GM23338 (cell line): ENCODE measurements around the gene TYRO3. TPM values are rescaled to one million over a fixed set of nuclear protein-coding genes. Genes with fewer than 3 reads are reported as not detected.

Experiments used
- ATAC-seq: fragments of 200-7000 bp; cut with Tn5 transposase; 3 replicates; pipeline ENCODE4 v1.9.1; 2020
- DNase-seq: peaks from one replicate; pipeline ENCODE4 v3.0.0-alpha.2; 2015; ENCODE audit warnings: low spot score
- H2AFZ ChIP-seq: fragments of 200-600 bp; sonication (generic); 2 replicates; pipeline ENCODE4 v1.8.0; 2016; ENCODE audit warnings: antibody characterized with exemption, mild to moderate bottlenecking, moderate library complexity
- H3F3A ChIP-seq: fragments of 200-600 bp; sonication (generic); replicated peaks from 2 replicates; pipeline ENCODE4 v1.8.0; 2017; ENCODE audit warnings: antibody characterized with exemption, mixed run types, low read depth
- H3K27ac ChIP-seq: fragments of 200-600 bp; sonication (generic); 2 replicates; pipeline ENCODE4 v1.6.1; 2016; ENCODE audit warnings: low read depth
- H3K27me3 ChIP-seq: fragments of 200-600 bp; sonication (generic); 2 replicates; pipeline ENCODE4 v1.8.0; 2016; ENCODE audit warnings: mild to moderate bottlenecking, mixed run types, moderate library complexity; ENCODE audit not compliant: insufficient read depth
- H3K36me3 ChIP-seq: fragments of 200-600 bp; sonication (generic); 2 replicates; pipeline ENCODE4 v1.8.0; 2016; ENCODE audit warnings: mild to moderate bottlenecking; ENCODE audit not compliant: insufficient read depth
- H3K4me1 ChIP-seq: fragments of 200-600 bp; sonication (generic); 2 replicates; pipeline ENCODE4 v1.8.0; 2016; ENCODE audit warnings: mild to moderate bottlenecking, moderate library complexity; ENCODE audit not compliant: insufficient read depth
- H3K4me2 ChIP-seq: fragments of 200-600 bp; sonication (generic); 2 replicates; pipeline ENCODE4 v1.7.1; 2017; ENCODE audit warnings: mixed run types
- H3K4me3 ChIP-seq: fragments of 200-600 bp; sonication (generic); 2 replicates; pipeline ENCODE4 v1.6.1; 2016; ENCODE audit warnings: mixed run types
- H3K79me2 ChIP-seq: fragments of 200-600 bp; sonication (generic); replicated peaks from 2 replicates; pipeline ENCODE4 v1.8.0; 2017; ENCODE audit warnings: mild to moderate bottlenecking; ENCODE audit not compliant: insufficient read depth
- H3K9me2 ChIP-seq: fragments of 200-600 bp; sonication (generic); 2 replicates; pipeline ENCODE4 v1.8.0; 2017; ENCODE audit not compliant: insufficient read depth
- H4K20me1 ChIP-seq: fragments of 200-600 bp; sonication (generic); replicated peaks from 2 replicates; pipeline ENCODE4 v1.8.0; 2017; ENCODE audit warnings: mild to moderate bottlenecking; ENCODE audit not compliant: insufficient read depth
- H3K27ac Mint-ChIP-seq: 2 replicates; pipeline ENCODE4 v1.8.0; 2020; ENCODE audit warnings: inconsistent platforms, mild to moderate bottlenecking, moderate library complexity, mixed read lengths
- H3K27me3 Mint-ChIP-seq: 3 replicates; pipeline ENCODE4 v1.8.0; 2022; ENCODE audit warnings: low read depth, mild to moderate bottlenecking, moderate library complexity, mixed read lengths, inconsistent platforms; ENCODE audit not compliant: insufficient read depth, poor library complexity
- H3K36me3 Mint-ChIP-seq: 3 replicates; pipeline ENCODE4 v1.8.0; 2021; ENCODE audit warnings: low read depth, mild to moderate bottlenecking, inconsistent platforms, moderate library complexity, mixed read lengths
- H3K4me1 Mint-ChIP-seq: 3 replicates; pipeline ENCODE4 v1.8.0; 2020; ENCODE audit warnings: mild to moderate bottlenecking, inconsistent platforms, mixed read lengths
- H3K4me3 Mint-ChIP-seq: 3 replicates; pipeline ENCODE4 v1.8.0; 2021; ENCODE audit warnings: moderate library complexity, mild to moderate bottlenecking, inconsistent platforms, mixed read lengths
- H3K9me3 Mint-ChIP-seq: 3 replicates; pipeline ENCODE4 v1.8.0; 2020; ENCODE audit warnings: moderate library complexity, mild to moderate bottlenecking, inconsistent platforms, mixed read lengths
- CTCF ChIP-seq, 2 experiments: fragments of 200-600 bp in 1 of 2; sonication (generic) in 1 of 2; conservative IDR thresholded peaks; 2 replicates each; pipeline versions ENCODE4 v1.5.1 to v1.6.1; 2016 to 2017; ENCODE audit warnings: antibody characterized with exemption in 2 of 2, low read depth in 2 of 2, mild to moderate bottlenecking in 2 of 2, moderate library complexity in 1 of 2
- ETS1 ChIP-seq: IDR thresholded peaks from 2 replicates; pipeline ENCODE4 v1.6.1; 2016; ENCODE audit warnings: antibody characterized with exemption
- EZH2 ChIP-seq: fragments of 200-600 bp; sonication (generic); IDR thresholded peaks from one replicate; pipeline ENCODE4 v1.8.0; 2017; ENCODE audit warnings: antibody characterized with exemption, mild to moderate bottlenecking, low read depth; ENCODE audit not compliant: unreplicated experiment
- EZH2phosphoT487 ChIP-seq: fragments of 200-600 bp; sonication (generic); IDR thresholded peaks from one replicate; pipeline ENCODE4 v1.8.1; 2018; ENCODE audit warnings: antibody characterized with exemption; ENCODE audit not compliant: unreplicated experiment
- JUNB ChIP-seq: IDR thresholded peaks from one replicate; pipeline ENCODE4 v1.6.1; 2016; ENCODE audit warnings: antibody characterized with exemption; ENCODE audit not compliant: unreplicated experiment
- NANOG ChIP-seq: IDR thresholded peaks from 2 replicates; pipeline ENCODE4 v1.6.1; 2016; ENCODE audit warnings: antibody characterized with exemption, borderline replicate concordance
- POLR2AphosphoS5 ChIP-seq: IDR thresholded peaks from 2 replicates; pipeline ENCODE4 v1.6.1; 2016; ENCODE audit warnings: antibody characterized with exemption, low read depth
- REST ChIP-seq: IDR thresholded peaks from one replicate; pipeline ENCODE4 v1.6.1; 2018; ENCODE audit warnings: antibody characterized with exemption; ENCODE audit not compliant: unreplicated experiment
- STAT1 ChIP-seq: IDR thresholded peaks from one replicate; pipeline ENCODE4 v1.6.1; 2016; ENCODE audit warnings: antibody characterized with exemption; ENCODE audit not compliant: unreplicated experiment
- ZNF331 ChIP-seq: fragments of 250-450 bp; sonication (Bioruptor Pico); IDR thresholded peaks from 2 replicates; pipeline ENCODE4 v1.5.0; 2020; ENCODE audit warnings: low read depth, mild to moderate bottlenecking, moderate library complexity
- polyA plus RNA-seq: library from polyadenylated mRNA; unstranded; fragments of >200 nt; fragmentation: Nextera tagmentation; extraction: Ambion mirVana; gene quantifications from 2 replicates; pipeline ENCODE4 v1.2.1, GENCODE V29; 2016
- total RNA-seq: library from RNA; depleted of rRNA; stranded (reverse); fragments of >200 nt; shearing (Covaris generic); gene quantifications from 2 replicates; pipeline ENCODE4 v1.2.3, GENCODE V29; 2014

Gene TYRO3
- total and polyA plus RNA-seq, 2 experiments from 2014 or later, result 32.6 to 61.0 TPM

DNA sequence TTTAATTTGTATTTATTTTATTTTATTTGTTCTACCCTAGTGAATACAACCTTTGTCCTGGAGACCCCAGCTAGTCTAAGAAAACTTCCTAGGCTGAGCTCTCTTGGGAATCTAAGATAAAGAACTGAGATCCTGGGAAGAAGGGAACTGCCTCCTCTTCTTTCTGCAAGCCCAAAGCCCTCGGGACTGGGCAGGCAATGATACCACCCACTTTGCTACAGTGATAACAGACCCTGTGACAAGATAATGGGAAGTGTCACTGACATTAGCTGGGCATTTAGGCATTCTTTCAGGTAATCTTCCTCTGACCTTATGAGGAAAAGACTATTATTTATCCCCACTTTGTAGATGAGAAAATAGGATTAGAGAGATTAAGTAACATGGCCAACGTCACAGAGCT, 15.1 kb downstream of the TYRO3 start (continued):
- TF ChIP-seq REST, result no peak
- TF ChIP-seq CTCF (conservative IDR thresholded peaks at IDR 0.05; ENCODE audit: low read depth in 2 of 2), result no peak

DNA sequence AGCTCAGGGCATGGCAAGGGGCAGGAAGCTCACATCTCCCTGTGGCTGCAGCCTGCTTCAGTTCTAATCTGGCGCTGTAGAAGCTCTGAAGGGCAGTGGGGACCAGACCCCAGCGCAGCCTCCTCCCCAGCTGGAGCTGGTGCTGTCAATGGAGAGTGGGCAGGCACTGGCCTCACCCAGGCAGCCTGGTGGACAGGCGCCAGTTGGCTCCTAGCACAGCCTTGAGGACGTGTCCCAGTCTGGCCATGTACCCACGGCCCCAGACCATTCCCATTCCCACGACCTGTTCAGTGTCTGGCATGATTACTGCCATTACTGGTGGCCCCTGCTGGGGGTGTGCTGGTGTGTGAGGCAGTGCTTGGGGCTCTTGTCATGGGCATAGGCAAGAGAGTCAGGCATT, 16.3 kb downstream of the TYRO3 start:
- Histone ChIP-seq H2AFZ (no peak overlapping the region), H3K4me3 (no peak overlapping the region), H3K27ac (no peak overlapping the region), H3K9me2 (no peaks in the 10 kb centered on the region), H4K20me1 (no peaks in the 10 kb centered on the region), H3K4me1 (no peaks in the 10 kb centered on the region), H3K27me3 (no peaks in the 10 kb centered on the region), H3K36me3 (peaks cover 12% of the 10 kb centered on the region), H3K79me2 (no peaks in the 10 kb centered on the region), H3F3A (no peaks in the 10 kb centered on the region), H3K4me2 (no peak overlapping the region)
- no peaks in the 10 kb centered on the region for H3K9me3 Mint-ChIP-seq
- no peak overlapping the region for H3K4me3 Mint-ChIP-seq
- no peaks in the 10 kb centered on the region; the same call in 1 of the 3 replicates for H3K4me1 Mint-ChIP-seq
- peaks cover 66% of the 10 kb centered on the region for H3K36me3 Mint-ChIP-seq
- H3K27ac Mint-ChIP-seq, result no peak overlapping the region
- H3K27me3 Mint-ChIP-seq, result no peaks in the 10 kb centered on the region
- ATAC-seq, result no peak
- no peak for DNase-seq
- no peak for TF ChIP-seq JUNB
- no peak for TF ChIP-seq EZH2
- TF ChIP-seq EZH2phosphoT487, result no peak
- TF ChIP-seq POLR2AphosphoS5, result no peak
- no peak for TF ChIP-seq ZNF331 (CRISPR knock-in tag)
- TF ChIP-seq NANOG, result no peak
- no peak for TF ChIP-seq STAT1
- no peak for TF ChIP-seq CTCF (conservative IDR thresholded peaks at IDR 0.05; ENCODE audit: low read depth in 2 of 2)
- TF ChIP-seq REST, result no peak
- no peak for TF ChIP-seq ETS1
